HL-60/S4 (cell line): Measurements from ENCODE around the gene RFLNA.
"Not testable (repeated sequence)": the region's sequence is repeated elsewhere in the genome, so short reads cannot be mapped to it uniquely, and the experiment has no call there.

Experiments
- in situ Hi-C: fragments of 300-500 bp; cut with MboI; formaldehyde crosslinking; loops from 2 replicates; pipeline ENCODE4 v1.14.3; 2022; ENCODE audit warnings: low sequenced_read_pairs

RFLNA gene

GRCh38 chr12:124281309-124281708, 13.6 kb upstream of the RFLNA start:
- in situ Hi-C loops: no loop called here

- in situ Hi-C loops: no loop called here
Observed at GRCh38 chr12:124282287-124282686, 12.6 kb upstream of the RFLNA start.

- in situ Hi-C loops: no loop called here
Observed at GRCh38 chr12:124283326-124283725, 11.6 kb upstream of the RFLNA start.

GRCh38 chr12:124284368-124284767, 10.5 kb upstream of the RFLNA start:
- in situ Hi-C loops: no loop called here

GRCh38 chr12:124286414-124286813, 8.5 kb upstream of the RFLNA start:
- in situ Hi-C loops: no loop called here

GRCh38 chr12:124286971-124287370, 7.9 kb upstream of the RFLNA start:
- in situ Hi-C loops: no loop called here

GRCh38 chr12:124289634-124290600, 5.0 kb upstream of the RFLNA start:
- in situ Hi-C loops: no loop called here

GRCh38 chr12:124292385-124292784, 2.5 kb upstream of the RFLNA start:
- in situ Hi-C loops: no loop called here

GRCh38 chr12:124293286-124294003, 1.4 kb upstream of the RFLNA start:
- in situ Hi-C loops: no loop called here

- in situ Hi-C loops: no loop called here
Observed at GRCh38 chr12:124295431-124296058, 652 bp downstream of the RFLNA start.

- in situ Hi-C loops: no loop called here
Observed at GRCh38 chr12:124296295-124296915, 1.5 kb downstream of the RFLNA start.

- in situ Hi-C loops: no loop called here
Observed at GRCh38 chr12:124296916-124297351, 2.0 kb downstream of the RFLNA start.

GRCh38 chr12:124297389-124297788, 2.5 kb downstream of the RFLNA start:
- in situ Hi-C loops: no loop called here

- in situ Hi-C loops: no loop called here
Observed at GRCh38 chr12:124297856-124298255, 3.0 kb downstream of the RFLNA start.

GRCh38 chr12:124298685-124299410, 4.0 kb downstream of the RFLNA start:
- in situ Hi-C loops: no loop called here

- in situ Hi-C loops: no loop called here
Observed at GRCh38 chr12:124299628-124300388, 4.9 kb downstream of the RFLNA start.

GRCh38 chr12:124300657-124301056, 5.8 kb downstream of the RFLNA start:
- in situ Hi-C loops: not testable (repeated sequence)

GRCh38 chr12:124301084-124301654, 6.3 kb downstream of the RFLNA start:
- in situ Hi-C loops: no loop called here

- in situ Hi-C loops: no loop called here
Observed at GRCh38 chr12:124302241-124302806, 7.4 kb downstream of the RFLNA start.
